Chondrocyte (in vitro differentiated cells): ENCODE data around the gene NCBP3. TPM values are rescaled to one million over a fixed set of nuclear protein-coding genes. Genes with fewer than 3 reads are reported as not detected.

Experiments
- DNase-seq: peaks from one replicate; pipeline ENCODE4 v3.0.0; 2021; ENCODE audit warnings: mixed read lengths, low spot score
- H3K27ac Mint-ChIP-seq: one replicate; pipeline ENCODE4 v1.8.0; 2021; ENCODE audit warnings: mild to moderate bottlenecking, moderate library complexity, mixed read lengths; ENCODE audit not compliant: unreplicated experiment
- H3K27me3 Mint-ChIP-seq: 2 replicates; pipeline ENCODE4 v1.8.0; 2021; ENCODE audit warnings: low read depth, mixed read lengths
- H3K36me3 Mint-ChIP-seq: 2 replicates; pipeline ENCODE4 v1.8.0; 2021; ENCODE audit warnings: low read depth, mixed read lengths
- H3K4me1 Mint-ChIP-seq: 2 replicates; pipeline ENCODE4 v1.8.0; 2021; ENCODE audit warnings: low read depth, mild to moderate bottlenecking, mixed read lengths
- H3K4me3 Mint-ChIP-seq: one replicate; pipeline ENCODE4 v1.8.0; 2021; ENCODE audit warnings: mild to moderate bottlenecking, moderate library complexity, mixed read lengths; ENCODE audit not compliant: unreplicated experiment
- H3K9me3 Mint-ChIP-seq: 2 replicates; pipeline ENCODE4 v1.8.0; 2021; ENCODE audit warnings: low read depth, mixed read lengths
- CTCF ChIP-seq: fragments of 200-600 bp; sonication (generic); IDR thresholded peaks from 2 replicates; pipeline ENCODE4 v1.5.0; 2021; ENCODE audit warnings: antibody characterized with exemption, mild to moderate bottlenecking, moderate library complexity
- total RNA-seq: library from RNA; stranded (reverse); gene quantifications from 3 replicates; pipeline ENCODE4 v1.2.1, GENCODE V29; 2021

The NCBP3 gene
- total RNA-seq, 1 donor from 2014 or later = 33.7 TPM

DNA sequence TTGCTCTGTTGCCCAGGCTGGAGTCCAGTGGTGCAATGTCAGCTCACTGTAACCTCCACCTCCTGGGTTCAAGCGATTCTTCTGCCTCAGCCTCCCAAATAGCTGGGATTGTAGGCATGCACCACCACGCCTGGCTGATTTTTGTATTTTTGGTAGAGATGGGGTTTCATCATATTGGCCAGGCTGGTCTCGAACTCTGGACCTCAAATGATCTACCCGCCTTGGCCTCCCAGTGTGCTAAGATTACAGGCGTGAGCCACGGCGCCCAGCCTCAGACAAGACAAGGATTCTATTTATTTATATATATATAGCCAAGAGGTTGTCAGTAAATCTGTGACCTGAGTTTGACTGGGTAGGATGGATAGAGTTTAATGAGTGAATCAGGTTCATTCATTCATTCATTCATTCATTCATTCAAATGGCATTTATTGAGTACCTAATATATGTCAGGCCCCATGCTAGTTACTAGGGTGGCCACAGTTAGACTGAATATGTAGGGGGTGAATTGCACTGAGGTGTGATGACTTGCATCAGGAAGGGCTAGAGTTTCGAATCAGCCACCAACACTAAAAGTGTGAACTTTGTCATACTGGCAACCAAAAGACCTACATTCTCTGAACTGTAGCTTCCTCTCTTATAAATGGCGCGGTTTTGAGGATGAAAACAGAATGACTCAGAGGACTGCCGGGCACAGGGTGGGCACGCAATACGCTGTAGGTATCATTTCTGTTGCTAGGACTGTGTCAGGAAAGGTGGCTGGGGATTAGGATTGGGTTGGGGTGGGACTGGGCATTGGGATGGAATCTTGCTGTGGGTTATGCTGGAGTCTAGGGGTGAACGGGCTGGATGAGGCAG is 82.9 kb downstream of the NCBP3 start:
- Mint-ChIP-seq H3K9me3 (peaks cover 17% of the 10 kb centered on the region), H3K4me1 (no peaks in the 10 kb centered on the region), H3K27me3 (peaks cover 3% of the 10 kb centered on the region), H3K4me3 (no peak overlapping the region), H3K27ac (no peak overlapping the region), H3K36me3 (peaks cover 6% of the 10 kb centered on the region)
- TF ChIP-seq CTCF = no peak
- DNase-seq = peak; percentile 29

- no peak overlapping the region for H3K4me3 Mint-ChIP-seq
- H3K4me1 Mint-ChIP-seq = no peaks in the 10 kb centered on the region
- no peak for TF ChIP-seq CTCF
- peaks cover 3% of the 10 kb centered on the region for H3K27me3 Mint-ChIP-seq
- peaks cover 7% of the 10 kb centered on the region for H3K36me3 Mint-ChIP-seq
- H3K27ac Mint-ChIP-seq = no peak overlapping the region
- peaks cover 13% of the 10 kb centered on the region for H3K9me3 Mint-ChIP-seq
- no peak for DNase-seq
Measured at GRCh38 chr17:3761918-3762380, 84.1 kb downstream of the NCBP3 start.

GRCh38 chr17:3761036-3761917 is 84.8 kb downstream of the NCBP3 start:
- Mint-ChIP-seq H3K36me3 (peaks cover 5% of the 10 kb centered on the region), H3K4me3 (no peak overlapping the region), H3K9me3 (peaks cover 11% of the 10 kb centered on the region), H3K27ac (no peak overlapping the region), H3K4me1 (no peaks in the 10 kb centered on the region), H3K27me3 (peaks cover 3% of the 10 kb centered on the region)
- no peak for TF ChIP-seq CTCF
- no peak for DNase-seq

DNA sequence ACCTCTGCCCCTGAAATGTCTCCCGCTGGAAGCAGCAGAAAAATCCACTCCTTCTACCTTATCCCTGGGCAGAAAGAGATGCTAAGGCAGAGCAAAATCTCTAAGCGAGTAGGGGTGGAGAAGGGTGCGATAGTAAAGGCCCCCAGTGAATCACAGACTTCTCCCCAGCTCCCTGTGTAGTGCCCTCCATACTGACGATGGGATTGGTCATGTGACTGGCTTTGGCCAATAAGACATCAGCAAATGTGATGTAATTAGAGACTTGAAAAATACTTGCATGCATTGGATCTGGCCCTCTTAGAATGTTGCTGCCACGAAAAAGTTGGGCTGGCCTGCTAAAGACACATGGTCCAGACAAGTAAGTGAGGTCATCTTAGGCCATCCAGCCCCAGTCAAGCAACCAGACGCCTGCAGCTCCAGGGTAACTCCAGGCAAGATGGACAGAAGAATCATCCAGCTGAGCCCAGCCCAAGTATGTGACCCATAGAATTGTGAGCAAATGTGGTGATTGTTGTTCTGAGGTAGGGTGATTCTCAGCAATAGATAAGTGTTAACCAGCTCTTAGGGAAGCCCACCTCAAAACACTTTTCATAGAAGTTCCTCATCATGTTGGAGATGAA is 86.3 kb downstream of the NCBP3 start:
- peaks cover 2% of the 10 kb centered on the region for H3K4me1 Mint-ChIP-seq
- H3K4me3 Mint-ChIP-seq = no peak overlapping the region
- DNase-seq = no peak
- H3K27ac Mint-ChIP-seq = no peak overlapping the region
- peaks cover 3% of the 10 kb centered on the region for H3K27me3 Mint-ChIP-seq
- peaks cover 5% of the 10 kb centered on the region for H3K36me3 Mint-ChIP-seq
- no peak for TF ChIP-seq CTCF
- H3K9me3 Mint-ChIP-seq = peaks cover 11% of the 10 kb centered on the region
